ENCODE measurements around the gene KANSL3.
"Not testable (repeated sequence)": the region's sequence is repeated elsewhere in the genome, so short reads cannot be mapped to it uniquely, and the experiment has no call there.

Gene KANSL3

GRCh38 chr2:96638144-96639121 lies at the start of gene KANSL3:
TSS of gene KANSL3 (minus strand) at chr2:96638312. CDS start at chr2:96637135, 1,177 bp downstream.
- peak; percentile 87 for DNase-seq

- DNase-seq: no peak
Measured at GRCh38 chr2:96687266-96687665, 49.2 kb upstream of the KANSL3 start.

GRCh38 chr2:96685577-96686459 lies 47.7 kb upstream of the KANSL3 start:
- DNase-seq: no peak

- no peak for DNase-seq
Measured at GRCh38 chr2:96684883-96685576, 46.9 kb upstream of the KANSL3 start.

- no peak for DNase-seq
Measured at GRCh38 chr2:96683972-96684820, 46.1 kb upstream of the KANSL3 start.

- no peak for DNase-seq
Measured at GRCh38 chr2:96683307-96683706, 45.2 kb upstream of the KANSL3 start.

GRCh38 chr2:96681540-96681939 lies 43.4 kb upstream of the KANSL3 start:
- DNase-seq: no peak

GRCh38 chr2:96680561-96681141 lies 42.5 kb upstream of the KANSL3 start:
- DNase-seq: no peak

- no peak for DNase-seq
Measured at GRCh38 chr2:96679848-96680247, 41.7 kb upstream of the KANSL3 start.

- DNase-seq: no peak
Measured at GRCh38 chr2:96669539-96670215, 31.6 kb upstream of the KANSL3 start.

- no peak for DNase-seq
Measured at GRCh38 chr2:96668771-96669170, 30.7 kb upstream of the KANSL3 start.

GRCh38 chr2:96665717-96666116 lies 27.6 kb upstream of the KANSL3 start:
- DNase-seq: not testable (repeated sequence)

- peak; percentile 24 for DNase-seq
Measured at GRCh38 chr2:96665083-96665569, 27.0 kb upstream of the KANSL3 start.

GRCh38 chr2:96664366-96664925 lies 26.3 kb upstream of the KANSL3 start:
- DNase-seq: no peak

GRCh38 chr2:96663829-96664228 lies 25.7 kb upstream of the KANSL3 start:
- DNase-seq: no peak

GRCh38 chr2:96663177-96663576 lies 25.1 kb upstream of the KANSL3 start:
- DNase-seq: no peak

GRCh38 chr2:96662360-96662759 lies 24.2 kb upstream of the KANSL3 start:
- DNase-seq: no peak

- DNase-seq: no peak
Measured at GRCh38 chr2:96661324-96661723, 23.2 kb upstream of the KANSL3 start.

- no peak for DNase-seq
Measured at GRCh38 chr2:96656540-96656939, 18.4 kb upstream of the KANSL3 start.

- no peak for DNase-seq
Measured at GRCh38 chr2:96655526-96655925, 17.4 kb upstream of the KANSL3 start.
